Eye (tissue), 1 donor: ENCODE results near the gene FOXO4.

ENCODE experiments used
- DNase-seq: peaks from one replicate; pipeline ENCODE4 v3.0.0-alpha.2; 2015

Gene FOXO4

DNA sequence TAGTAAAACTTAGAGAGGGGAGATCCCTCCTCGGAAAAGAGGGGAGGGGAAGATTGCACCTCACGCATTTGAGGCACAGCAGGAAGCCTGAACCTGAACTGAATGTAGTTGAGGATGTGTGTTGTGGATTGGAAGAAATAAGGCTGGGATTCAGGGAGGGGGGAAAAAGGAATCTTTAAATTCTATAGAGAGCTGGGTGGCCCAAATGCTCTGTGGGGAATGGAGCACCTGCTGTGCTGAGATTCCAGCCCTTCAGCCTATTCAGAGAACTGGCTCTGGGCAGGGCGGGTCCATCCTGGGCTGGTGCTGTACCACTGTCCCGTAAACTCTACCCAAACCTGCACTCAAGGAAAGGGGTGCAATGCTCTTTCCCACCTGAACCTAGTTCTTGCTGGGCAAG, 4.1 kb downstream of the FOXO4 start:
- DNase-seq = no peak

GRCh38 chrX:71100581-71101505, 5.2 kb downstream of the FOXO4 start:
- DNase-seq = no peak

GRCh38 chrX:71102292-71102691, 6.6 kb downstream of the FOXO4 start:
- no peak for DNase-seq

DNA sequence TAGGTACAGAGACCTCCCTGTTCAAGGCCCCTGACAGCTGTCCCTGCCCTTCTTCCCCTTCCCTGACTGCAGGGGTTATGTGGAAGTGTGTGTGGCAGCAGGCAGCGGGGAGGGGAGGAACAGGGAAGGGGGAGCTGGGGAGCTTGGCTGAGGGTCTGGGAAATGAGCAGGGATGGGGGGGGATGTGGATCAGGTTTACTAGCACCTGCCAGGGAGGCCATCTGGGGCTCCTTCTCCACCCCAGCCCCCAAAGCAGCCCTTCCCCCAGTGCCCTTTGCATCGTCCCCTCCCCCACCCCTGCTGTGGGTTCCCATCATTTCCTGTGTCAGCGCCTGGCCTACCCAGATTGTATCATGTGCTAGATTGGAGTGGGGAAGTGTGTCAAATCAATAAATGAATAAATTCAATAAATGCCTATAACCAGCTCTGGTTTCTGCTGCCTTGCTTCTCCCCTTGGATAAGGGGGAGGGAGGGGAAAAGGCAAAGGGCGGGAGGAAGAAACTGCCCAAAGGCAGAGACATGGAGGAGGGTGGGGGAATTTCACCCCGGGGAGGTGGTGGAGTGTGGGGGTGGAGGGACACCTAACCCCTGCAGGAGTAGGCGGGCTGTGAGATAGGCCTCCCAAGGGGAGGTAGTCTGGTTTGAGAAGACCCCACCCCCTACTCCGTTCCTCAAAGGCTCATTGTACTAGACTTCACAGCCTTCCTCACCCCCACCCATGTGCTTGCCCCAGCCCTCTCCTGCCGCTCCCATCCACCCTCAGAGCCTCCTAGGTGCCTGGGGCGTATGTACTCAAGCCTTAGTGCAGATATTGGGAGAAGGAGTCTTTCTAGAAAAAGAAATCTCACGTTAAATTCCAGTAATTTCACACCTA, 7.7 kb downstream of the FOXO4 start:
- peak; percentile 78 for DNase-seq

DNA sequence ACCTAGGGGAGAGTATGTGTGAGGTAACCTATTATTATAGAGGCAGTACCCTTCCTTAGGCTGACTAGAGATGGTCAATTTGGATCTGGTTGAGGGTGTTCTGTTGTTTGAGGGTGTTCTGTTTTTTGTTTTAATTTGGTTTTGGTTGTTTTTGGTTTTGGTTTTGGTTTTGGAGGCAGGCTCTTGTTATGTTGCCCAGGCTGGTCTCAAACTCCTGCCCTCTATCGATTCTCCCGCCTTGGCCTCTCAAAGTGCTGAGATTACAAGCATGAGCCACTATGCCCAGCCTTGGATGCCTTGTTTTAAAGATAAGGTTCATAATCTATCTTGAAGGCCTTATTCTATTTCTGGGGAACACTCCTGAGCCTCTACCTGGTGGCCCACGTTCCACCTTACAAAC, 10.0 kb downstream of the FOXO4 start:
- DNase-seq = no peak

GRCh38 chrX:71106427-71106826, 10.8 kb downstream of the FOXO4 start, which contains the start of gene CXorf65:
TSS of gene CXorf65 (minus strand) at chrX:71106740. CDS start at chrX:71106556, 184 bp downstream.
- DNase-seq = no peak

GRCh38 chrX:71107245-71107644, 11.6 kb downstream of the FOXO4 start:
- no peak for DNase-seq

DNA sequence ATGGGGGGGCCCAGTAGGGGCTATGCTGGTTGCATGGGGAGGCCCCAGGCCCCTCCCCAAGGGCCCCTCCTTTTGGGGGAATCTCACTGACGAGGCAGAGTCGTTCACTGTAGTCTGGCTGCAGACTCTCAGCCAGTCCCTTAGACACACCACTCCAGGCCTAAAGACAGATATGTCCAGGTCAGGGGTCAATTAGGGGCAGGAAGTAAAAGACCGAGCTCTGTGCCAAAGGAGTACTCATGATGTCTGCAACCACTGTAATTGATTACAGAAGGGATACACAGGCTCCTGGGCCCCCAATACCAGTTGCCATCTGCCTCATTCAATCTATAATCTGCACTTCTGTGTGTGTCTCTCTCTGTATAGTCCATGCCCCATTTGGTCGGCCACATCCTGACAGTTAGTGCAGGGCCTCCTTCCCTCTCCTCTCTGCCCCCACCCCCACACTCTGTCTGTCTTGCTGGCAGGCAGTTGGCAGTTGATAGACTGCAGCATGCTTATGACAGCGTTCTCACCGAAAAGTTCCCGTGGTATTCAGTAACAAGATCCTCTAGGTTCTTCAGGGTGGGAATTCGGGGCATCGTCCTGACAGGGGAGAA, 12.2 kb downstream of the FOXO4 start:
- no peak for DNase-seq

- no peak for DNase-seq
Measured at GRCh38 chrX:71109051-71109450, 13.4 kb downstream of the FOXO4 start.

GRCh38 chrX:71111141-71111843, 15.6 kb downstream of the FOXO4 start, which contains the start of gene IL2RG:
TSS of gene IL2RG (minus strand) at chrX:71111577. CDS start at chrX:71111539, 38 bp downstream.
- no peak for DNase-seq

DNA sequence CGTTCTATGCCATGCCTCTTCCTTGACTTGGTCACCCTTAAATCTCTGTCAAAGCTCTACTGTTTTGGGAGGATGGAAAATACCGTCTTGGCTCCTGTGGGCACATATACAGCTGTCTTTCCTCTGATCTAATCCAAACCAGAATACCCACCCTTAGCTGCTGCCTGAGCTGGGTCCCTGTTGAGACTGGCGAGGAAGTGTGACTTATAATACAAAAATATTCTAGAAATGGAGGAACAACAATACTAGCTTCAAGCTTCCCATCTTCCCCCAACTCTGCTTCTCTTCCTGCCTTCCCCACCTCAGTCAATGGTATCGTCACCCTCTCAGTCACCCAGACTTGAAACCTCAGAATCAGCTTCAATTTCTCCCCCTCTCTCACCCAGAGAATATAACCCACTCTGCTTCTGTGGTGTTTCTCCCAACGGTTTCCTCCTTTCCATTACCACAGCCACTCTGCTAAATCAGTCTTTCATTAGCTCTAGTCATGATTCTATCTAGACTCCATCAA, 16.3 kb downstream of the FOXO4 start:
- no peak for DNase-seq

DNA sequence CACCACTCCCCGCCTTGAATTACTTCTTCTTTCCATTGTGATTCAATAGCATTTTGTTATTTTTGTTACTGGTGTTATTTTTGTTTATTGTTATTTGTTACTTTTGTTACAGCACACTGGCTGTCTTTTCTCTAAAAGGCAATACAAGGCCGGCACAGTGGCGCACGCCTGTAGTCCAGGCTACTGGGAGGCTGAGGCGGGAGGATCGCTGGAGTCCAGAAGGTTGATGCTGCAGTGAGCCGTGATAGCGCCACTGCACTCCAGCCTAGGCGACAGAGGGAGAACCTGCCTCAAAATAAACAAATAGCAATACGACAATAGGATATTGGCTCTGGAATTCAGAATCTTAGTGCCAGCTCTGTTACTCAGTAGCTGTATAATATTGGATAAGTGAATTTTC, 21.7 kb downstream of the FOXO4 start:
- no peak for DNase-seq

GRCh38 chrX:71118032-71118984, 22.7 kb downstream of the FOXO4 start, which contains the start of gene MED12:
TSS of gene MED12 (plus strand) at chrX:71118596. CDS start at chrX:71118755, 159 bp downstream.
- peak; percentile 92 for DNase-seq

DNA sequence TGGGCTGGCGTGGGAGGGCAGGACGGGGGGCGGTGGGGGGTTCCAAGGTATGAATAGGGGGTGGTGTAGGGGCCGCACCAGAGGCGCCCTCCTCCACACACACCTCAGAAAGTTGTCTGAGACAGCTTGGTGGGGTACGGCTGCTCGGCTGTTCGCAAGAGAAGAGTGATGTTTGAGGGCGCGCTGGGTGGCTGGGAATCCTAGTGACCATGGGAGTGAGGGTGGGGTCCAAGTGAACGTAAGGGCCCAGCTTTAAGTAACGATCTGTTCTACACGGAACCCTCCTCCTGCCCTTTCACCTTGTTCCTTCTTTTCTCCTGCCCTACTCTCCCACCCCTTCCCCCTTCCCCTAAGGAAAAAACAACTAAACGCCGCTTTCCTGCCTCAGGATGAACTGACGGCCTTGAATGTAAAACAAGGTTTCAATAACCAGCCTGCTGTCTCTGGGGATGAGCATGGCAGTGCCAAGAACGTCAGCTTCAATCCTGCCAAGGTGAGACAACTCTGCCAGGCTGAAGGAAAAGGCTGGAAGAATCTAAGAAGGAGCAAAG, 23.4 kb downstream of the FOXO4 start:
- no peak for DNase-seq

GRCh38 chrX:71128166-71128833, 32.6 kb downstream of the FOXO4 start:
- no peak for DNase-seq

- DNase-seq = peak; percentile 77
Measured at GRCh38 chrX:71128915-71129765, 33.5 kb downstream of the FOXO4 start.

DNA sequence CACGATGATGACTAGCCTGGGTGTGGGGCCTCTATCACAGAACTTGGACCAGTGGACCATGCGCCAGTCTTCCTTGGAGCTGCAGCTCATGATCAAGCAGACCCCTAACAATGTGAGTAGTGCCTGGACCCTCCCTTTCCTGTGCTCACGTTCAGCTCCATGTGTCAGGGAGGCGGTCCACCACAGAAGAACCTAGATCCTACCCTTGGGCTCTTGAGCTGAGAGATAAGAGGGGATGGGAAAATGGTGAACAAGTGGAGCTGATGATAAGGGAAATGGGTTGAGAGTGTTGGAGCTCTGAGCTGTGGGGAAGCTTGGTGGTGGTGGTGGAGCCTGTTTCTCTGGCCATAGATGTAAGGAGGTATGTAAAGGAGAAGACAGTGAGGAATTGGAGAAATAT, 35.9 kb downstream of the FOXO4 start:
- DNase-seq = no peak

GRCh38 chrX:71140440-71140839, 44.8 kb downstream of the FOXO4 start:
- DNase-seq = no peak

DNA sequence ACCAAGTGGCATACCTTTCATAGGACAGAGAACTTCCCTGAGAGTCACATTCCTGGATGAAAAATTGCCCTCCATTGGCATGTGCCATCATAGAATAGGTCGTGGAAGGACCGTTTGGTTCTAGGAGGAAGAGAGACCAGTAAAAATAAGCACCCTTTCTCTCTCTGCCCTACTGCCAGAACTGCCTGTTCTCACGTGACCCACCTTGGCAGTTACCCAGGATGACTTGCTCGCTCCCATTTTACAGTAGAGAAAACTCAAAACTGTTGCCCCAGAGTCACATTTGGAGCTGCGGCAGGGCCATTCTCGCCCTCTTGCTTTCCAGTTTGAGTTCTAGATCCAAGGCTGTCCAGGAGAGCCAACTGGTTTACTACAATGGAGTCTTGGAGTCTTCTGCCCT, 47.9 kb downstream of the FOXO4 start:
- no peak for DNase-seq
